ENCODE results near the gene AKAP10.

DNA sequence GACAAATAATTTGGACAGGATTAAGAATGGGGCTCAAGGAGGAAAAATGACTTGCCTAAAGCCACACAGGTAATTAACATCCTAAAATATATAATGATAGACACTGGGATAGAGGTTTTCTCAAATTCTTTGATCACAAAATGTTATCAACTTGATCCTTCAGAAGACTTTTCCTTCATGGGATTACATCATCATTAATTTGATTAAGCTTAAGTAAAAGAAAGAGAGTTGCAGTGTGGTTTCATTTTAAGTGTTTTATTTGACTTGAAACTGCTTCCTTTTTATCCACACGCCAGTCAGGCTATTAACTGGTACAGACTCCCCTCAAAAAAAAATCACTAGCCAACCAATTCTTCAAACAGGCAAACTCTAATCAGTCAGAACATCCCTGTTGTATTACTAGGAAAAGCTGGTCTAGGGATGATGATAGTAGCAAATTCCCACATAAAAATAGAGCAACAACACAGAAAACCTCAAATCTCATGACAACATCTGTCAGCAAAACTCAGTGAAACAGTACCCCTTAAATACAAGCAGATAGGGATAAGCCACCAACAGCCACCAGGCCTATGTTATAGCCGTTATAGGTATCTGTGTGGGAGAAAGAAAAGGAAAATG is 32.5 kb downstream of the AKAP10 start:
- TF ChIP-seq, protein P1, sequence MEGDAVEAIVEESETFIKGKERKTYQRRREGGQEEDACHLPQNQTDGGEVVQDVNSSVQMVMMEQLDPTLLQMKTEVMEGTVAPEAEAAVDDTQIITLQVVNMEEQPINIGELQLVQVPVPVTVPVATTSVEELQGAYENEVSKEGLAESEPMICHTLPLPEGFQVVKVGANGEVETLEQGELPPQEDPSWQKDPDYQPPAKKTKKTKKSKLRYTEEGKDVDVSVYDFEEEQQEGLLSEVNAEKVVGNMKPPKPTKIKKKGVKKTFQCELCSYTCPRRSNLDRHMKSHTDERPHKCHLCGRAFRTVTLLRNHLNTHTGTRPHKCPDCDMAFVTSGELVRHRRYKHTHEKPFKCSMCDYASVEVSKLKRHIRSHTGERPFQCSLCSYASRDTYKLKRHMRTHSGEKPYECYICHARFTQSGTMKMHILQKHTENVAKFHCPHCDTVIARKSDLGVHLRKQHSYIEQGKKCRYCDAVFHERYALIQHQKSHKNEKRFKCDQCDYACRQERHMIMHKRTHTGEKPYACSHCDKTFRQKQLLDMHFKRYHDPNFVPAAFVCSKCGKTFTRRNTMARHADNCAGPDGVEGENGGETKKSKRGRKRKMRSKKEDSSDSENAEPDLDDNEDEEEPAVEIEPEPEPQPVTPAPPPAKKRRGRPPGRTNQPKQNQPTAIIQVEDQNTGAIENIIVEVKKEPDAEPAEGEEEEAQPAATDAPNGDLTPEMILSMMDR (IDR thresholded peaks at IDR 0.05; ENCODE audit: low read depth, low read length) = no peak
- no peak for TF ChIP-seq EZH2phosphoT487 (IDR thresholded peaks at IDR 0.05; ENCODE audit: low read depth)
